SIG-M5 (cell line): ENCODE measurements around the gene NCAPH2.

Source experiments
- DNase-seq: peaks from one replicate; lab custom pipeline; 2025; lab: John Stamatoyannopoulos, UW

NCAPH2 gene

DNA sequence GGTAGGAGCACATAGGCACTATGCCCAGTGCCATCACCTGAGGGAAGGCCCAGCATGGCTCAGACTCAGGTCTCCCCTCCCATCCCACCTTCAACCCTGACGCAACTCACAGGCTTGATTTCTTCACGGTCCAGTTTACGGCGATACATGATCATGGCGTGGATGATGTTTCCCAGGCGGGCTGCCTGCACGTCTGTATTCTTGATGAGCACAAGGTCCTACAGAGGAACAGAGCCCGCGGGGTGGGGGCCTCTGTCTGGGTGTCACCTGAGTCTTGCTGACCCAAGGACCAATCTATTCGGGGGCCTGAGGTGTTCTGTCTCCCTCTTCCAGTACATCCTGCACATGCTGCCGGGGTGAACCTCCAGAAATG, 66.3 kb downstream of the NCAPH2 start:
- no peak for DNase-seq
